ENCODE data around the gene SIK2.
A peak's percentile ranks its signal among the peaks of the same experiment; 100 is the strongest.
"Not testable (repeated sequence)": the region's sequence is repeated elsewhere in the genome, so short reads cannot be mapped to it uniquely, and the experiment has no call there.

The SIK2 gene

DNA sequence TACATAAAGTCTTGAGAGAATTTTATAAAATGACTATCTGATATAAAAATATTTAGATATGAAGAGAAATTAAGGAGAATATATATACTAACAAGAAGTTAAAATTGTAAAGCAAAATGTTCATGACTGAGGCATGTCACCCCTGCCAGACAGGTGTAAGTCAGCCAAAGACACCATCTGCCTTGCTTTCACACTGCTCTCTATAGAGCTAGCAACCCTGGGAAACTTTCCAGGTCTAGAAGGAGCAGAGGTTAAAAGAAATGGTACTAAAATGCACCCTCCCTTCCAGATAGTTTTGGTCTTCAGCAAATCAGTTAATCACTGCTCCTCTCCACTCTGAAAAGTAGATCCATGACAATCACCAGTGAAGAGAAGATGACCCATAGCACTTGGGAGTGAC, 147.4 kb downstream of the SIK2 start:
- no peak overlapping the region for H3K4me3 ChIP-seq (ENCODE audit: low read depth, low read length)

DNA sequence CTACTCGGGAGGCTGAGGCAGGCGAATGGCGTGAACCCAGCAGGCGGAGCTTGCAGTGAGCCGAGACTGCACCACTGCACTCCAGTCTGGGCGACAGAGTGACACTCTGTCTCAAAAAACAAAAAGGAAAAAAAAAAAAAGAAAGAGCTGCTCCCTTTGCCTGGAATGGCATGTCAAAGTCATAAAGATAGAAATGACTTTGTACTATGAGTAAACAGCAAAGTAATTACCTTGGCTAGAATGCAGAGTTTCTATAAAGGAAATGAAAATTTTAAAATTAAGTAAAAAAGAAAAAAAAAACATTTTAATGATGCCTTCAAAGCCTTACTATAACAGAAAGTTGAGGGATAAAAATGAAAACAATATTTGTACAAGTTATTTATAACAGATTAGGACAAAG, 153.8 kb downstream of the SIK2 start:
- no peak overlapping the region for H3K4me3 ChIP-seq (ENCODE audit: low read depth, low read length)

DNA sequence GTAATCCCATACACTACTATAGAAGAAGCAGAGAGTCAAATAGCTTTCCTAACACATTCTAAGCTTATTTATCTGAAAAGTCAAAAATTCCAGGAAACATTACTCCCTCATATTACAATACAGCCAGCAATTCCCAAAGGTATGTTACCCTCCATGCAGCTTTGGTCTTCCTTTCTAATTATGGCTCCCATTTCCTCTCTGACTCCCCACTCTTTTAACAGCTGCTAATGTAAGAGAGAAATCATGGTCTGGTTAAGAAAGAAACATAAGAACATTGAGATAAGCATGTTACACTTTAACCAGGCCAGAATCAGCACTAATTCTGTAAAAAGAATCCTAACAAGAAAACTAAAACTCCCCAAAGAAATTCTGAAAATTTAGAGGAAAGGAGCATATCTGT, 157.1 kb downstream of the SIK2 start:
- no peak overlapping the region for H3K4me3 ChIP-seq (ENCODE audit: low read depth, low read length)

DNA sequence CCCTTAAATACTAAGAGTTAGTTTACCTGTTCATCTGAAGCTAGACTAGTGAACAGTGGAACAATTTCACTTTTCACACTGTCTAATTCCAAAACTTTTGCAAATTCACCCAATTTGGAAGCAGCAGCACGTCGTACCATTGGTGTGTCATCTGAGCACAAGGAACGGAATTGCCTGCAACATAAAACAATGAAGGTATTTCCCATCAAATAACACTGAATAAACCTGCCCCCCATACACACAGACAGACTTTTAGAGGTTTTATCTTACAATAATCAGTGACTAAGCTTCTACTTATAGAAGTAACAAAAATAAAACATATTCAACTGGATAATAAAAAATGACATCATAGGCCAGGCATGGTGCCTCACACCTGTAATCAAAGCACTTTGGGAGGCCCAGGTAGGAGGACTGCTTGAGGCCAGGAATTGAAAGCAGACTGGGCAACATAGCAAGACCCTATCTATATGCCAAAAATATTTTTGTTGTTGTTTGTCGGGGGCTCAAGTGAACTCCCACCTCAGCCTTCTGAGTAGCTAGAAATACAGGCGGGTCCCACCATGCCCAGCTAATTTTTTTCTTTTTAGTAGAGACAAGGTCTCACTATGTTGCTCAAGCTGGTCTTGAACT, 157.6 kb downstream of the SIK2 start:
- H3K4me3 ChIP-seq (ENCODE audit: low read depth, low read length): no peak overlapping the region

DNA sequence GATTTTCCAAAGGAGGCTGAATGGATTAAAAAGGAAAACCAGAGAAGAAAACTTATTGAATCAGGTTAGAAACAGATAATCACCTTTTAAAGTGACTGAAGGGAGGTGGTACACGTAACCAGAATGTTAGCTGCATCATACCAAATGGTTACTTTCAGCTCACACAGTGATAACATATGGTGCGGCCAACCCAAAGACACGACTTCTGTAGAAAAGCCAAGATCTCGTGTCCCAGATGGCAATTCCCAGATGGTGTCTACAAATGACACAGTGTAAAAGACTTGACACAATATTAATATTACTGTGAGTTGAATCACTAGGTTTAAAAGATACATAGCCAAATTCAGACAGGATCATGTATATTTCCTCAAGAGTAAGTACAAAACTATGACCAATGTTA, 158.8 kb downstream of the SIK2 start:
- H3K4me3 ChIP-seq (ENCODE audit: low read depth, low read length): no peak overlapping the region

DNA sequence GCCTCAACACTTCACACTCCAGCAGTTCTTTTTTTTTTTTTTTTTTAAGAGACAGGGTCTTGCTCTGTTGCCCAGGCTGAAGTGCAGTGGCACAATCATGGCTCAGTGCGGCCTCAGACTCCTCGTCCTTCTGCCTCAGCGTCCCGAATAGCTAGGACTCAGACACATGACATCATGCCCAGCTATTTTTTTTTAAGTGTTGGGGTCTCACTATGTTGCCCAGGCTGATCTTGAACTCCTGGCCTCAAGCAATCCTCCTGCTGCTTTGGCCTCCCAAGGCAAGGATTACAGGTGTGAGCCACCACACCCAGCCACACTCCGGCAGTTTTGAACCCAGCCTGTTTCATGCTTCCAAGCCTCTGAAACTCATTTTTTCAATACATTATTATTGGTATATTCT, 160.3 kb downstream of the SIK2 start:
- no peak overlapping the region for H3K4me3 ChIP-seq (ENCODE audit: low read depth, low read length)

DNA sequence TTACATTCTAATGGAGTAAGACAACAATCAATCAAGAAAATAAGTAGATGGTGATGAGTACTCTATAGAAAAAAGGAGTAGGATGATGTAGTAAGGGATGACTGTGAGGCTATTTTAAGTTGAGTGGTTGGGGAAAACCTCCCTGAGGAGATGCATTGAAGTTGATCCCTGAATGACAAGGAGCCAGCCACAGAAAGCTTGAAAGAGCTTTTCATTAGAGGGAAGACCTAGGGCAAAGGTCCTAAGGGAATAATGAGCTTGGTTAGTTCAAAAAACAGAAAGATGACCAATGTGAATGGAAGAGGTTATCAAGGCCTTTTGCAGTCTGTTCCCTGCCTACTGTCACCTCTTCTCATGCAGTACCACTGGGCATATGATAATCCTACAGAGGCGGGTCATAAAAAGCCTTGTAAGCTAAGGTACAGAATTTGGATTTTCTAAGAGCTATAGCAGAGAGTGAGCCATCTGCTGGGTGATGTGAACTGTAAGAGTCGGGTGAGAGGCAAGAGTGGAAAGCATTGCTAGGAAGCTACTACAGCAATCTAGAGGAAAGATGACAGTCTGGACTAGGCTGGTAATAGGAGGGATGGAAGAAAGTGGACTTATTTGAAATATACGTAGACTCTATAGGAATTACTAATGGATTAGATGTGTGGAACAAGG, 160.9 kb downstream of the SIK2 start:
- H3K4me3 ChIP-seq (ENCODE audit: low read depth, low read length): no peak overlapping the region

DNA sequence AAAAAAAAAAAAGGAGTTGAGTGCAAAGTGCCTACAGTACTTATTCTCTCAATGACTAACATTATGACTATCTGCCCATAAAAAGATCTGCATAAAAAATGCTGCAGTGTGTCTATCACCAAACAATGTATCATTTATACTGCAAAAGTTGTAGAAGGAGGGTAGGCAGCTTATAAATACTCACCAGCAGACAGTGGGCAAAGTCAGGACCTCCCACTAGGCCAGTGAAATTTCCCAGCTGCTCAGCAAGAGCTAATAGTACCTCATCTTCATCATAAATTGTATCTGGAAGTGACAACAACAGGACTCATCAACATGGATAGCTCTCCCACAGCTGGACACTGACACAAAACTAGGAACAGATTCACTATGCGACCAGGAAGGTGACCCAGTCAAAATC, 162.4 kb downstream of the SIK2 start:
- H3K4me3 ChIP-seq (ENCODE audit: low read depth, low read length): no peak overlapping the region

DNA sequence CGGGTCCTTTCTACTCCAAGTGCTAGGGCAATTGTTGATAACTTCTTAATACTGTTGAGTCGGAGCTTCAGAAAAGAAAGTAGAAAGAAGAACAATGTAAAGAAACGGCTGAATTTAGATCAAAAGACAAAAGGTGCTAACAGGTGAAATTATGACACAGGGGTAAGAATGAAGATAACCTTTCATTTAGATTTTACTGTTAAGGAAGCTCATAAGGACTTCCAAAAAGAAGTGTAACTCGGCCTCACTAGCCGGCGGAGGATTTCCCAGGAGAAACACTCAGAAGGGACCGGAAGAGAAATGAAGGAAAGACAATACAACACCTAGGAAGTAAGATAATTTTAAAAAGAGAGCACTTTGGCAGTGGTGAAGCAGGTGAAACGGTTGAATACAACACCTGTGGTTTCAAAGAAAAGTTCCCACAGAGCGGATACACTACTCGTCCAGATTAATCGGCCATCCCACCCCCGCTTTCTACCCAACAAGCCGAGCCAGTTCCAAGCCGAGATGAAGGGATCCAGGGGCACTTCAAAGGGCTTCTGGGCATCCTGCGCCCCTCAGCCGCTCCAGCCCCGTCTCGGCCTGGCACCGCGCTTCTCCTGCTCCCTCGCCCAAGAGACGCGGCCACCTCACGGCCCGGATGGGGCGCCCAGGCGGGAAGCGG, 163.2 kb downstream of the SIK2 start:
- peak overlapping the region; percentile 96 for H3K4me3 ChIP-seq (ENCODE audit: low read depth, low read length)

DNA sequence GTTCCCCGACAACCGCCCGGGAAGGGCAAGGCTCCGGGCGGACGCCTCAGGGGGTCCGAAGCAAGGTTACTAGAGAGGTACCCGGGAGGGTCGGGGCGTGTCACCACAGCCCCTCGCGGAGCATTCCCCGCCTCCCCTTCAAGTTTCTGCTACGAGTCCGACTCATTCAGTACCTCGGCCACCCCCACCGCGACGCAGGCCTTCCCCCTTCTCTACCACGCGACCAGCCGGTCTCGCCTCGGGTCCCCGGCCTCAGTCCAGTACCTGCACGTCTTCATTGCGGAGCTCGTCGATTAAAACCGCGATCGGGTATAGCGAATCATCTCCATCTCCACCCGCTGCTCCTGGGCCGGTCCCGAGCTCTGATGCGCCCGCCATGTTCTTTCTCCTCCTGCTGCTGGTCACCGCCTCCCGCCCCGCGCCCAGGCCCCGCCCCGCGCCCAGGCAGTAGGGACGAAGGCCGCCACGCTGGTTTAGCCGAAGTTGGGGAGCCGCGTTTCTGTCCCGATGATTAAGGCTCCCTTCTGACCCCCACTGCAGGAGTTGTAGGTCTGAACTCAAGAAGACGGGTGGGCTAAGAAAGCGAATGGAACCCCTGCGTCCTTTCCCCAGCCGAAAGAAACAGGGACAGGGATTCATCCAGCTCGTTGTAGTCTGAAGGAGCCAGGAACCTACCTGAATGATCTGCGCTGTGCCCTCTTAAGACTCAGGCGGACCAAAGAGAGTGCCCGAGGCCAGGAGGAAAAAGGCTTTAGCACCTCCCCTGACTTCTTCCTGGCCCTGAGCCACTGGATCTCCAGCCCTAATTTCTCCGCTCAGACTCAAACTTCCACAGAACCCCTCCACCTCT, 164.0 kb downstream of the SIK2 start, which contains the start of gene PPP2R1B:
TSS of gene PPP2R1B (minus strand) at position 406 of the 850 bp plus-strand sequence. CDS start at position 378, 28 bp downstream.
- H3K4me3 ChIP-seq (ENCODE audit: low read depth, low read length): peak within 1 kb of the TSS; percentile 96

DNA sequence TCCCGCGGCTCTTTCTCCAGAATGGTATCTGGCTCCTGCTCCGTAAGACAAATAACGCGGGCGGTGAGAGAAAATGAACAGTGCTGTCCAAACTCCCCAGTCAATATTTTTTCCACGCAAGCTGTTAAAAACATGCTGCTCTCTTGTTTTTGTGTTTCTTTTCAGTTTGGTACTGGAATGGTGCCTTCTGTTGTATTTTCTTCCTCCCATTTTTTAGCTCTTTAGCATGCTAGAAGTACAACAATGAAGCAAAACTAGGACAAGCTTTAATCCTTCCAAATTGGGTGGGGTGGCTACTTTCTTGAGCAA, 164.5 kb downstream of the SIK2 start:
- H3K4me3 ChIP-seq (ENCODE audit: low read depth, low read length): peak overlapping the region; percentile 96

DNA sequence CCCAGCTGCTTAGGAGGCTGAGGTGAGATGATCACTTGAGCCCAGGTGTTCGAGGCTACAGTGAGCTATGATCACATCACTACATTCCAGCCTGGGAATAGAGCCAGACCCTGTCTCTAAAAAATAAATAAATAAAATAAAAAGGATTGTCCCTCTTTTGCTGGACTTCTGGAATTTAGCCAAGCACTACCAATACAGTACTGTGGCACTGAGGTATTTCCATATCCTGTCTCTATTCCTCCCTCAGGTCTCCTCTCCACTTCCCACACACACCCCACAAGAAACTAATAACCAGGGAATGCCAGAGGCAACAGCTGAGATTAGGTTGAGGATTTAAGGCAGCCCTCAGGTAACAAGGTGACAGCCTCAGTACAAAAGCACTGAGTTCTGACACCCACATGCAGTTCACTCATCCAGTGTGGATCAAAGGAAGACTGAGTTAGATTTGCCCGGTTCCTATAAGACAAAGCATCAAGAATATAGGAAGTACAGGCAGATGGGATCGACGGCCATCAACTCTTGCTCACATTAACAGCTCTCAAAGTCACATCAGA, 168.4 kb downstream of the SIK2 start:
- H3K4me3 ChIP-seq (ENCODE audit: low read depth, low read length): no peak overlapping the region

DNA sequence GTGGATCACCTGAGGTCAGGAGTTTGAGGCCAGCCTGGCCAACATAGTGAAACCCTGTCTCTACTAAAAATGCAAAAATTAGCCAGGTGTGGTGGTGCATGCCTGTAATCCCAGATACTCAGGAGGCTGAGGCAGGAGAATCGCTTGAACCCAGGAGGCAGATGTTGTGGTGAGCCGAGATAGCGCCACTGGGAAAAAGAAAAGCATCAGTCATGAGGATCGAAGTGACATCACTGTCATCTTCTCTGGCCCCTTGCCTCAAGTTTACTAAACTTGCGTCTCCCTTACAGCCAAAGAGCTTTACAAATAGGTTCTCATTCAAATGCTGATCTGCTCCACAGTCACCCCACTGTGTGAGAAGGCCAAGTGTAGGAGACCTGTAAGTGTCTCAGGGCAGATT, 169.0 kb downstream of the SIK2 start:
- H3K4me3 ChIP-seq (ENCODE audit: low read depth, low read length): not testable (repeated sequence)

DNA sequence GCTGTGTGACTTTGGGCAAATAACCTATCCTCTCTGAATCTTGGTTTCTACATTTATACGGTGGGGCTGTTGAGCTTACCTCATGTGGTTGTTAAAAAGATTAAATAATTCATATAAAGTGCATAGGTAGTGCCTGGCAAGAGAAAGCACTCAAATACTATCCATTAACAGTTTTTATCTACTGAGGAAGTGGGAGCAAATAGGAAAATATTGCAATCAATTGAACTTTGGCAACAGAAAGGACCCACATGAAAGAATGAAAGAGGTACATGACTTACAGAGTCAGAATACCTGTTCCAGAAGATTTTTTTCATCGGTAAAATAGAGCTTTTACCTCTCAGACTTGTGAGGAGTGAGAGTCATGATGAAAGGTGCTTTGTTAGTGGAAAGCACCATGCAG, 170.3 kb downstream of the SIK2 start:
- no peak overlapping the region for H3K4me3 ChIP-seq (ENCODE audit: low read depth, low read length)

DNA sequence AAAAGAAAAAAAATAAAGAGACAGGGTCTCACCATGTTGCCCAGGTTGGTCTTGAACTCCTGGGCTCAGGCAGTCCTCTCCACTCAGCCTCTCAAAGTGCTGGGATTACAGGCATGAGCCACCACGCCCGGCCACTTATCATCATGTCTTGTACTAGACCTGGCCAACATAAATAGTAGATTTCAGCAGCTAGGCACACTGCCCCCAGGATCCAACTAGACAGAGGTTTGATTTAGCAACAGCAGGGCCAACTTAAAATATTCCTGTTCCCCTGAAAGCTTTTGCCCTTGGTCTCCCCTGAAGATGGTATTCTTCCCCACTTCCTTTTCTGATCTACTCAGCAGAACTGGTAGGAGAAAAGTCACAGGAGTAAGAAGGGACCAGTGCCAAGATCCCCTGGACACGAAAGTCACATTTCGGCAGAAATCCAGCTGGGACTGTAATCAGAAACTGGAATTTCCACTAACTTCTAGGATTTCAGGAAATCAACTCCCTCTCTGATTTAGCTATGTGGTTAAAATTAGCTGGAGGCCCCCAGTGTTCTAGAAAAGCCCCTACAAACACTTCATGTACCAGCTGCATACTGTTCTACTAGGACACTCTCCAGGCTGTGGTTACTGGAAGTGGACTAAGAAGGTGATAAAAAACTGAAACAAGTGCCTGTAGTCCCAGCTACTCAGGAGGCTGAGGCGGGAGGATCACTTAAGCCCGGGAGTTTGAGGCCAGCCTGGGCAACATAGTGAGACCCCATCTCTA, 172.9 kb downstream of the SIK2 start:
- no peak overlapping the region for H3K4me3 ChIP-seq (ENCODE audit: low read depth, low read length)

DNA sequence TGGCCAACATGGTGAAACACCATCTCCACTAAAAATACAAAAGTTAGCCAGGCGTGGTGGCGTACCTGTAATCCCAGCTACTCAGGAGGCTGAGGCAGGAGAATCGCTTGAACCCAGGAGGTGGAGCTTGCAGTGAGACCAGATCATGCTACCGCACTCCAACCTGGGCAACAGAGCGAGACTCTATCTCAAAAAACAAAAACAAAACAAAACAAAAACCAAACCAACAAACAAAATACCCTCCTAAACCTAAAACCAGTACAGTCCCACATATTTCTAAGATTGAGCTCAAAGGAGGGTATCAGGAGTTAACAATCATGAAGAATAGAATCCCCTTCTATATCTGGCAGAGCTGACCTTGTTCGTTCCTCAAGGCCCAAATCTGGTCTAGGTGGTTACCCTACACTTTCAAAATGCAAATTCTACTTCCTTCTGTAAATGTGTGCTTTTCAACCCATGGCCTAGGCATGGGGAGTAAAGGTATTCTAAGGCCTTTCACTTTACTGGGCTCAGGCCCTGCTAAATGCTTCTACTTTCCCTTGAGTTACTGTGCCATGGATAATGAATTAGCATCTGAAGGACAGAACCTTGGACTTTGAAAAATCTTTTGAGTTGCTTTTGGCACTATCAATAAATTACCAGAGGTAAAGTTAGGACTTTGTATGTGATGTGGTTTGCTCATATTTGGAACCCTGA, 174.3 kb downstream of the SIK2 start:
- H3K4me3 ChIP-seq (ENCODE audit: low read depth, low read length): no peak overlapping the region

DNA sequence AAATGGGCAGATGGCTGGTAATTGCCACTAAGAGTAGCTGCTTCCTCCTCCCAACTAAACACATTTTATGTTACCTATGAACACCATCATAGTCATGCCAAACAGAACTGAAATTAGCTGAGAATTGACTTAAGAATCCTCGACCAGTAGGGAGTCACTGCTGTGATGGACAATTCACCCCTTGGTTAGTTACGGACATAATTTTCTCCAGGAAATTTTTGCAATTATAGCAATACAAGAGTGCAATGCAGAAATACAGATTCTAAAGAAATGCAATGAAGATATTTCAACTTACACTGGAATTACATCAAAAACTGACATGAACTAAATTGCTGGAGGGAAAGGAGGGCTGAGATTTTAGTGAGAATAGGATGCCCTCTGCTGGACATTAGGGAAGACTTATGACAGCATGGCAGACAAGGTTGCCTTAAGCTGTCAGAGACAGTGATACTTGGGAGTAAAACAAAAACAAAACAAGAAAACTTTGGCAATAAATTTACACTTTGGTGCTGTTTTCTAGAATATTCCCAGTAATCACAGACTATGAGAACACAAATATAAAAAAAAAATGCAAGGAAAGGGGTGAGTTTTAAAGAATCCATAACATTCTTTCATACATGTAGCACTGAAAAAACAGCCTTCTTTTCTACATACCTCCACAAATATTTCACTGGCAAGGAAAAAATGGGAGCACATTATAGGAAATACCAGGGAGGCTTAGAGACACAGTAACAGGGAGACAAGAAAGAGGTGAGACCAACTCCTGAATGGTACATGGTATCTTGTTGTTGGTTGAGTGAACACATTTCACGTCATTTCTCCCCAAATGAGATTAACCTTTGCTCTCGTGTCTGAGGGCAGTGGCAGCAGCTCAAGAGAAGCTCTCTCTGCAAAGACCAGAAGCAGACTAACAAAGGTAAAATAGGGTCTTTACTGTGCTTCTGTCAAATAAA, 175.1 kb downstream of the SIK2 start:
- H3K4me3 ChIP-seq (ENCODE audit: low read depth, low read length): no peak overlapping the region

DNA sequence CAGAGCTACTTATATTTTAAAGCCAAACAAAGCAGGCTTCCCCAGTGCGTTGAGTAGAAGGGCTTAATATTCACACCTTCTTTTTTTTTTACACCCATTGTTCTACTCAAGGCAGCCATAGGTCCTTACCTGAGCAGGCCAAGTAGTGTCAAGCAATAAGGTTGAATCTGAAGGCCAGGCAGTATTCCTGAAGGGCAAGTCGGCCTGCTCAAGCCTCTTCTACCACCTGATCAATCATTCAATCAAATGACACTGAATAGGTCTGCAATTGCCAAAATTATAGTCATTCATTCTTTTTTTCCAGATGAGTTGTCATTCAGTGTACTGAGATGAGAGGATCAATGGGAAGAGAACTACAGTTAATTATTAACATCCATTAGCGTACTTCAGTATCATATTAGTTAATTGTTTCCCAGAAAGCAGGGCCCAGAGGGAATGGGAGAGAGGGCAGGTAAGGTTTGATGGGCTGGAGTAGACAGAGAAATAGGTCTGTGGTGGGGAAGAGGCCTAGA, 175.9 kb downstream of the SIK2 start:
- no peak overlapping the region for H3K4me3 ChIP-seq (ENCODE audit: low read depth, low read length)

DNA sequence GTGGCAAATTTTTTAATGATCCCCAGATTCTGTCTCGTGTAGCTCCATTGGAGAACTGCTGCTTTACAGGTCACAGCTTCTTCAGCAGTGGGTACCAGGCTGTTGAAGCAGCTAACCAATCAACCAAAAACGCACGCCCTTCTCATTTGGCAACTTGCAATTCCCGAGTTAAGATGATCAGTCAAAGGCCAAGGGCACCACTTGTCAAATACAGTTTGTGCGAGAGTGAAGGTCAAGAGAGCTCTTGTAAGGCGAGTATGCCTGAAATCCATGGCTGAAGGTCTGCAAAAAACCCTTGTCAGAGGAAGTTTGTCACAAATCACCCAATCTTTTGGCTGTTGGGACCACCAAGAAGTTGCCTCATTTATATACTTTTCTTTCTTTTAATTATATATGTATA, 176.9 kb downstream of the SIK2 start:
- H3K4me3 ChIP-seq (ENCODE audit: low read depth, low read length): no peak overlapping the region
